Brain microvascular endothelial cell (primary cell): ENCODE measurements around the gene SPRN.
"Not testable (repeated sequence)": the region's sequence is repeated elsewhere in the genome, so short reads cannot be mapped to it uniquely, and the experiment has no call there.

ENCODE experiments used
- DNase-seq: peaks from one replicate; pipeline ENCODE4 v3.0.0-alpha.2; 2020
- H3K27ac ChIP-seq: fragments of 250-450 bp; sonication (Bioruptor Pico); 2 replicates; pipeline ENCODE4 v1.5.1; 2020; ENCODE audit warnings: mild to moderate bottlenecking, moderate library complexity
- H3K27me3 ChIP-seq: fragments of 250-450 bp; sonication (Bioruptor Pico); replicated peaks from 2 replicates; pipeline ENCODE4 v1.5.1; 2020; ENCODE audit warnings: mild to moderate bottlenecking
- H3K36me3 ChIP-seq: fragments of 250-450 bp; sonication (Bioruptor Pico); replicated peaks from 2 replicates; pipeline ENCODE4 v1.5.1; 2020; ENCODE audit warnings: mild to moderate bottlenecking
- H3K4me3 ChIP-seq: 2 replicates; pipeline ENCODE4 v1.5.1; 2011; ENCODE audit warnings: low read depth, mild to moderate bottlenecking, control low read depth, low read length, moderate library complexity
- in situ Hi-C: cut with HindIII; loops from 2 replicates; pipeline ENCODE4 v1.10.0; 2017; ENCODE audit warnings: low sequenced_read_pairs, low pct_ligation_motif_present
- TF ChIP-seq, protein P1 (sequence below): IDR thresholded peaks from 2 replicates; pipeline ENCODE4 v1.5.1; 2011; ENCODE audit warnings: low read depth, mild to moderate bottlenecking, moderate library complexity, low read length, control low read depth, inconsistent platforms; ENCODE audit errors: missing control alignments

SPRN gene

GRCh38 chr10:133391249-133391635 lies 33.2 kb downstream of the SPRN start:
- DNase-seq = no peak
- H3K36me3 ChIP-seq = peaks cover 3% of the 10 kb centered on the region
- in situ Hi-C loops = no loop called here
- TF ChIP-seq, protein P1, sequence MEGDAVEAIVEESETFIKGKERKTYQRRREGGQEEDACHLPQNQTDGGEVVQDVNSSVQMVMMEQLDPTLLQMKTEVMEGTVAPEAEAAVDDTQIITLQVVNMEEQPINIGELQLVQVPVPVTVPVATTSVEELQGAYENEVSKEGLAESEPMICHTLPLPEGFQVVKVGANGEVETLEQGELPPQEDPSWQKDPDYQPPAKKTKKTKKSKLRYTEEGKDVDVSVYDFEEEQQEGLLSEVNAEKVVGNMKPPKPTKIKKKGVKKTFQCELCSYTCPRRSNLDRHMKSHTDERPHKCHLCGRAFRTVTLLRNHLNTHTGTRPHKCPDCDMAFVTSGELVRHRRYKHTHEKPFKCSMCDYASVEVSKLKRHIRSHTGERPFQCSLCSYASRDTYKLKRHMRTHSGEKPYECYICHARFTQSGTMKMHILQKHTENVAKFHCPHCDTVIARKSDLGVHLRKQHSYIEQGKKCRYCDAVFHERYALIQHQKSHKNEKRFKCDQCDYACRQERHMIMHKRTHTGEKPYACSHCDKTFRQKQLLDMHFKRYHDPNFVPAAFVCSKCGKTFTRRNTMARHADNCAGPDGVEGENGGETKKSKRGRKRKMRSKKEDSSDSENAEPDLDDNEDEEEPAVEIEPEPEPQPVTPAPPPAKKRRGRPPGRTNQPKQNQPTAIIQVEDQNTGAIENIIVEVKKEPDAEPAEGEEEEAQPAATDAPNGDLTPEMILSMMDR = no peak
- no peaks in the 10 kb centered on the region for H3K27me3 ChIP-seq
- no peak overlapping the region for H3K27ac ChIP-seq
- no peak overlapping the region for H3K4me3 ChIP-seq

GRCh38 chr10:133390597-133391248 lies 33.7 kb downstream of the SPRN start:
- in situ Hi-C loops = no loop called here
- no peaks in the 10 kb centered on the region for H3K36me3 ChIP-seq
- no peak for DNase-seq
- no peaks in the 10 kb centered on the region for H3K27me3 ChIP-seq
- H3K4me3 ChIP-seq = no peak overlapping the region
- TF ChIP-seq, protein P1 = no peak
- H3K27ac ChIP-seq = no peak overlapping the region

GRCh38 chr10:133388973-133389818 lies 35.2 kb downstream of the SPRN start:
- in situ Hi-C loops = no loop called here
- Histone ChIP-seq H3K27ac (no peak overlapping the region), H3K27me3 (no peaks in the 10 kb centered on the region), H3K4me3 (no peak overlapping the region), H3K36me3 (no peaks in the 10 kb centered on the region)
- no peak for DNase-seq
- TF ChIP-seq, protein P1 = no peak

GRCh38 chr10:133388236-133388972 lies 36.0 kb downstream of the SPRN start:
- Histone ChIP-seq H3K27me3 (no peaks in the 10 kb centered on the region), H3K27ac (no peak overlapping the region), H3K4me3 (no peak overlapping the region), H3K36me3 (no peaks in the 10 kb centered on the region)
- no peak for DNase-seq
- TF ChIP-seq, protein P1 = no peak
- in situ Hi-C loops = no loop called here

- H3K27me3 ChIP-seq, H3K4me3 ChIP-seq, H3K36me3 ChIP-seq, in situ Hi-C loops, H3K27ac ChIP-seq, DNase-seq: not testable (repeated sequence)
These were observed 37.5 kb downstream of the SPRN start for GRCh38 chr10:133386951-133387350.

GRCh38 chr10:133385214-133385613 lies 39.2 kb downstream of the SPRN start:
- no peak for DNase-seq
- Histone ChIP-seq H3K36me3 (no peaks in the 10 kb centered on the region), H3K27me3 (no peaks in the 10 kb centered on the region), H3K27ac (no peak overlapping the region), H3K4me3 (no peak overlapping the region)
- TF ChIP-seq, protein P1 = no peak
- in situ Hi-C loops = no loop called here
